BJ (cell line): ENCODE data around the gene WWOX. TPM values are rescaled to one million over a fixed set of nuclear protein-coding genes. Genes with fewer than 3 reads are reported as not detected.

ENCODE experiments used
- CTCF ChIA-PET: fragments of 350-600 bp; formaldehyde crosslinking; extraction: SDS; loops from one replicate; lab custom pipeline; 2021; ENCODE audit warnings: antibody characterized with exemption, inconsistent platforms; lab: Yijun Ruan, JAX
- POLR2A ChIA-PET: fragments of 300-600 bp; sonication (Branson Sonifier 250); formaldehyde crosslinking; extraction: SDS; loops from one replicate; lab custom pipeline; 2021; ENCODE audit warnings: antibody characterized with exemption; lab: Charles Lee
- DNase-seq: peaks from one replicate; pipeline ENCODE4 v3.0.0-alpha.2; 2011; ENCODE audit warnings: low read depth
- H3K27me3 ChIP-seq: 2 replicates; pipeline ENCODE4 v1.6.0; 2011; ENCODE audit warnings: low read length; ENCODE audit not compliant: control insufficient read depth, insufficient read depth
- H3K36me3 ChIP-seq: 2 replicates; pipeline ENCODE4 v1.5.1; 2011; ENCODE audit warnings: low read length; ENCODE audit not compliant: control insufficient read depth, insufficient read depth
- H3K4me3 ChIP-seq: 2 replicates; pipeline ENCODE4 v1.5.1; 2011; ENCODE audit warnings: low read depth, mild to moderate bottlenecking, control low read depth, low read length
- polyA plus RNA-seq: library from polyadenylated mRNA; depleted of rRNA; stranded (reverse); fragments of >200 nt; gene quantifications from 2 replicates; pipeline ENCODE4 v1.2.3, GENCODE V29; 2011
- TF ChIP-seq, protein P1 (sequence below): IDR thresholded peaks from 2 replicates; pipeline ENCODE4 v1.5.1; 2011; ENCODE audit warnings: low read depth, mild to moderate bottlenecking, control low read depth, inconsistent platforms, low read length, moderate library complexity; ENCODE audit not compliant: insufficient read depth

Gene WWOX
- polyA plus RNA-seq, 1 experiment: 3.1 TPM

GRCh38 chr16:79008036-79008868 is 908.8 kb downstream of the WWOX start:
- CTCF ChIA-PET: no interaction called here
- Histone ChIP-seq H3K27me3 (no peaks in the 10 kb centered on the region), H3K4me3 (no peak overlapping the region), H3K36me3 (no peaks in the 10 kb centered on the region)
- no peak for DNase-seq
- POLR2A ChIA-PET: no interaction called here
- TF ChIP-seq, protein P1, sequence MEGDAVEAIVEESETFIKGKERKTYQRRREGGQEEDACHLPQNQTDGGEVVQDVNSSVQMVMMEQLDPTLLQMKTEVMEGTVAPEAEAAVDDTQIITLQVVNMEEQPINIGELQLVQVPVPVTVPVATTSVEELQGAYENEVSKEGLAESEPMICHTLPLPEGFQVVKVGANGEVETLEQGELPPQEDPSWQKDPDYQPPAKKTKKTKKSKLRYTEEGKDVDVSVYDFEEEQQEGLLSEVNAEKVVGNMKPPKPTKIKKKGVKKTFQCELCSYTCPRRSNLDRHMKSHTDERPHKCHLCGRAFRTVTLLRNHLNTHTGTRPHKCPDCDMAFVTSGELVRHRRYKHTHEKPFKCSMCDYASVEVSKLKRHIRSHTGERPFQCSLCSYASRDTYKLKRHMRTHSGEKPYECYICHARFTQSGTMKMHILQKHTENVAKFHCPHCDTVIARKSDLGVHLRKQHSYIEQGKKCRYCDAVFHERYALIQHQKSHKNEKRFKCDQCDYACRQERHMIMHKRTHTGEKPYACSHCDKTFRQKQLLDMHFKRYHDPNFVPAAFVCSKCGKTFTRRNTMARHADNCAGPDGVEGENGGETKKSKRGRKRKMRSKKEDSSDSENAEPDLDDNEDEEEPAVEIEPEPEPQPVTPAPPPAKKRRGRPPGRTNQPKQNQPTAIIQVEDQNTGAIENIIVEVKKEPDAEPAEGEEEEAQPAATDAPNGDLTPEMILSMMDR: no peak

DNA sequence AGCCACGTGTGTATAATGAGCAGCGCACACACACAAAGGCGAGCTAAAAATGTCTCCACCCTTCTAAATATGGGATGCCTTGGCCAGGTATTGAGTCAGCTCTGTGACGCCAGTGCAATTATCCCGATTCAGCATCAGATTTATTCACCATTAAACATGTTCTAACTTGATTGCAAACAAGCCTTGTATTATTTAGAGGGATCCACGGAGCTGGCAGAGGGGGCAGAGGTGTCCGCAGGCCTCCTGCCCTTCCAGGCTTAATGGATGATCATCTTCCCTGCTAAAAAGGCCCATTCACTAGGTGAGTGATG is 909.4 kb downstream of the WWOX start:
- H3K27me3 ChIP-seq: no peaks in the 10 kb centered on the region
- CTCF ChIA-PET: no interaction called here
- POLR2A ChIA-PET: no interaction called here
- no peak overlapping the region for H3K4me3 ChIP-seq
- no peaks in the 10 kb centered on the region for H3K36me3 ChIP-seq
- TF ChIP-seq, protein P1: no peak
- no peak for DNase-seq

DNA sequence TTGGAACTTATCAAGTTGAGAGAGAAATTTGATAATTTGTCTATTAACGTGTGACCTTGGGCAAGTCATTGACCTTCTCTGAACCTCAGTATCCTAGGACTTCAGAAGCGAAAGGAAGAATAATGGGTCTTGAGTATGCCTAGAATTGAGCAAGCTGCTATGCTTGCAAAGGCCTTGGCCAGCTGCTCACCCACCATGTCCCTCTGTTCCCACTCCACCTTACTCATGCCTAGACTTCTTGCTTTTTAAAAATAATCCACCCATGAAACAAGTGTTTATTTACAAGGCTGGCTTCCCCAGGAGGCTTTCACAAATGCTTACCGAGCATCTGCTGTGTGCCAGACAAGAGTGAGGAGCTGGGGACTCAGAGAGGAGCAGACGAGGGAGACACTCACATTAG is 910.4 kb downstream of the WWOX start:
- Histone ChIP-seq H3K27me3 (no peaks in the 10 kb centered on the region), H3K4me3 (no peak overlapping the region), H3K36me3 (no peaks in the 10 kb centered on the region)
- ChIA-PET POLR2A (no interaction called here), CTCF (no interaction called here)
- TF ChIP-seq, protein P1: no peak
- no peak for DNase-seq

DNA sequence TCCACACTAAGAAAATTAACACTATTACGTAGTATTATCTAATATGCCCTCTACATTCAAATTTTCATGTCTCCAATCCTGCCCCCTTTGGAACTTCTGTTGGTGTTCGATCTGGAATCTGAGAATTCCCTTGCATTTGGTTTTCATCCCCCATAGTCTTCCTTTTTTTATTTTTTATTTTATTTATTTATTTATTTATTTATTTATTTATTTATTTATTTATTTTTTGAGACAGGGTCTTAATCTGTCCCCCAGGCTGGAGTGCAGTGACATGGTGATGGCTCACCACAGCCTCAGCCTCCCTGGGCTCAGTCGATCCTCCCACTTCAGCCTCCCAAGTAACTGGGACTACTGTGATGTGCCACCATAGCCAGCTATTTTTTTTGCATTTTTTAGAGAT is 911.8 kb downstream of the WWOX start:
- ChIA-PET CTCF (no interaction called here), POLR2A (no interaction called here)
- Histone ChIP-seq H3K4me3 (no peak overlapping the region), H3K36me3 (no peaks in the 10 kb centered on the region), H3K27me3 (no peaks in the 10 kb centered on the region)
- DNase-seq: no peak
- TF ChIP-seq, protein P1: no peak

GRCh38 chr16:79012671-79013434 is 913.4 kb downstream of the WWOX start:
- no peak for DNase-seq
- POLR2A ChIA-PET: no interaction called here
- CTCF ChIA-PET: no interaction called here
- H3K27me3 ChIP-seq: no peaks in the 10 kb centered on the region
- TF ChIP-seq, protein P1: no peak
- H3K36me3 ChIP-seq: no peaks in the 10 kb centered on the region
- no peak overlapping the region for H3K4me3 ChIP-seq
